Hematopoietic multipotent progenitor cell treated with erythropoietin and hydrocortisone succinate and interleukin-3 and kit ligand, for 15 days (in vitro differentiated cells): ENCODE measurements around the gene RPS6KB1.
"Not testable (repeated sequence)": the region's sequence is repeated elsewhere in the genome, so short reads cannot be mapped to it uniquely, and the experiment has no call there.

Source experiments
- DNase-seq: peaks from one replicate; pipeline ENCODE4 v3.0.0-alpha.2; 2015; ENCODE audit warnings: low spot score

Gene RPS6KB1

GRCh38 chr17:59941131-59941530, 48.2 kb downstream of the RPS6KB1 start:
- no peak for DNase-seq

GRCh38 chr17:59946433-59946832, 53.5 kb downstream of the RPS6KB1 start:
- not testable (repeated sequence) for DNase-seq

- DNase-seq, result not testable (repeated sequence)
Observed at GRCh38 chr17:59947310-59947709, 54.4 kb downstream of the RPS6KB1 start.

GRCh38 chr17:59950049-59950448, 57.1 kb downstream of the RPS6KB1 start:
- no peak for DNase-seq

- no peak for DNase-seq
Observed at GRCh38 chr17:59954856-59955255, 61.9 kb downstream of the RPS6KB1 start.

- not testable (repeated sequence) for DNase-seq
Observed at GRCh38 chr17:59959574-59959973, 66.7 kb downstream of the RPS6KB1 start.

GRCh38 chr17:59962739-59963318, 69.9 kb downstream of the RPS6KB1 start:
- DNase-seq, result no peak

GRCh38 chr17:59963738-59964481, 71.0 kb downstream of the RPS6KB1 start:
- peak; percentile 45 for DNase-seq

GRCh38 chr17:59964482-59965328, 71.8 kb downstream of the RPS6KB1 start, which contains the start of gene RNFT1:
RNFT1 (minus strand) TSS chr17:59964740; CDS start chr17:59964663, 77 bp downstream.
- peak; percentile 92 for DNase-seq

GRCh38 chr17:59971771-59972170, 78.8 kb downstream of the RPS6KB1 start:
- not testable (repeated sequence) for DNase-seq

- no peak for DNase-seq
Observed at GRCh38 chr17:59972778-59973177, 79.9 kb downstream of the RPS6KB1 start.

GRCh38 chr17:59973483-59973882, 80.6 kb downstream of the RPS6KB1 start:
- not testable (repeated sequence) for DNase-seq

GRCh38 chr17:59975166-59975565, 82.2 kb downstream of the RPS6KB1 start:
- not testable (repeated sequence) for DNase-seq

GRCh38 chr17:59996608-59997007, 103.7 kb downstream of the RPS6KB1 start:
- not testable (repeated sequence) for DNase-seq
